ENCODE results near the gene PRSS21.

PRSS21 gene

GRCh38 chr16:2816751-2817339 is at the start of gene PRSS21:
TSS of gene PRSS21 (plus strand) at chr16:2817237. CDS start at chr16:2817269, 32 bp downstream.
- peak in 3 of 6 experiments; percentile 16 to 40 (median 27) for DNase-seq

GRCh38 chr16:2767891-2768290 is 49.1 kb upstream of the PRSS21 start:
- DNase-seq = no peak

- DNase-seq = no peak
Measured at GRCh38 chr16:2768403-2769089, 48.5 kb upstream of the PRSS21 start.

- no peak for DNase-seq
Measured at GRCh38 chr16:2769100-2769529, 47.9 kb upstream of the PRSS21 start.

GRCh38 chr16:2769675-2770056 is 47.4 kb upstream of the PRSS21 start:
- DNase-seq = no peak

- no peak for DNase-seq
Measured at GRCh38 chr16:2770057-2770951, 46.7 kb upstream of the PRSS21 start.

- no peak for DNase-seq
Measured at GRCh38 chr16:2771496-2772402, 45.3 kb upstream of the PRSS21 start.

GRCh38 chr16:2773188-2773968 is 43.7 kb upstream of the PRSS21 start:
- DNase-seq = no peak

- DNase-seq = no peak
Measured at GRCh38 chr16:2774161-2774891, 42.7 kb upstream of the PRSS21 start.

- no peak for DNase-seq
Measured at GRCh38 chr16:2775131-2775716, 41.8 kb upstream of the PRSS21 start.

- no peak for DNase-seq
Measured at GRCh38 chr16:2775765-2776499, 41.1 kb upstream of the PRSS21 start.

- DNase-seq = peak in 2 of 6 experiments; percentile 54 to 65
Measured at GRCh38 chr16:2776500-2777139, 40.4 kb upstream of the PRSS21 start.

GRCh38 chr16:2777231-2777902 is 39.7 kb upstream of the PRSS21 start, which contains the start of gene ELOB:
TSS of gene ELOB (minus strand) at chr16:2777280. CDS start at chr16:2777239, 41 bp downstream.
- DNase-seq = peak; percentile 76 to 90 (median 86)

GRCh38 chr16:2777903-2778629 is 39.0 kb upstream of the PRSS21 start:
- DNase-seq = peak in 3 of 6 experiments; percentile 28 to 69 (median 51)

- DNase-seq = no peak
Measured at GRCh38 chr16:2778630-2778958, 38.4 kb upstream of the PRSS21 start.

- DNase-seq = no peak
Measured at GRCh38 chr16:2779151-2779920, 37.7 kb upstream of the PRSS21 start.

Data from stimulated activated naive CD4-positive, alpha-beta T cell (primary cell).